ENCODE data around the gene ABHD12. TPM values are rescaled to one million over a fixed set of nuclear protein-coding genes. Genes with fewer than 3 reads are reported as not detected.

ABHD12 gene
- total RNA-seq, 3 donors from 2014 or later: 21.9 to 22.6 (median 22.3) TPM

- no peak for ATAC-seq
- Mint-ChIP-seq H3K4me1 (ENCODE audit: low read depth) (no peaks in the 10 kb centered on the region), H3K4me3 (no peak overlapping the region), H3K27me3 (ENCODE audit: low read depth) (no peaks in the 10 kb centered on the region), H3K9me3 (peaks cover 9% of the 10 kb centered on the region), H3K36me3 (ENCODE audit: insufficient read depth) (peaks cover 1% of the 10 kb centered on the region)
- DNase-seq: no peak
Observed at GRCh38 chr20:25397821-25398220, 7.2 kb upstream of the ABHD12 start.

GRCh38 chr20:25397096-25397495 lies 6.5 kb upstream of the ABHD12 start:
- H3K9me3 Mint-ChIP-seq: peaks cover 4% of the 10 kb centered on the region
- H3K4me3 Mint-ChIP-seq: no peak overlapping the region
- ATAC-seq: no peak
- no peaks in the 10 kb centered on the region for H3K27me3 Mint-ChIP-seq (ENCODE audit: low read depth)
- no peaks in the 10 kb centered on the region for H3K4me1 Mint-ChIP-seq (ENCODE audit: low read depth)
- H3K36me3 Mint-ChIP-seq (ENCODE audit: insufficient read depth): no peaks in the 10 kb centered on the region
- DNase-seq: no peak

GRCh38 chr20:25394996-25395395 lies 4.4 kb upstream of the ABHD12 start:
- Mint-ChIP-seq H3K27me3 (ENCODE audit: low read depth) (no peaks in the 10 kb centered on the region), H3K4me3 (no peak overlapping the region), H3K36me3 (ENCODE audit: insufficient read depth) (no peaks in the 10 kb centered on the region), H3K4me1 (ENCODE audit: low read depth) (peaks cover 3% of the 10 kb centered on the region), H3K9me3 (no peaks in the 10 kb centered on the region)
- DNase-seq (no peak), ATAC-seq (no peak)

- no peaks in the 10 kb centered on the region for H3K9me3 Mint-ChIP-seq
- H3K36me3 Mint-ChIP-seq (ENCODE audit: insufficient read depth): no peaks in the 10 kb centered on the region
- no peaks in the 10 kb centered on the region for H3K27me3 Mint-ChIP-seq (ENCODE audit: low read depth)
- DNase-seq (no peak), ATAC-seq (no peak)
- no peak overlapping the region for H3K4me3 Mint-ChIP-seq
- peaks cover 6% of the 10 kb centered on the region for H3K4me1 Mint-ChIP-seq (ENCODE audit: low read depth)
Observed at GRCh38 chr20:25394276-25394675, 3.6 kb upstream of the ABHD12 start.

- Mint-ChIP-seq H3K4me3 (peak overlapping the region; percentile 80), H3K4me1 (ENCODE audit: low read depth) (peaks cover 13% of the 10 kb centered on the region), H3K27me3 (ENCODE audit: low read depth) (no peaks in the 10 kb centered on the region), H3K9me3 (no peaks in the 10 kb centered on the region), H3K36me3 (ENCODE audit: insufficient read depth) (peaks cover 3% of the 10 kb centered on the region)
- peak; percentile 6 to 41 for ATAC-seq
- peak; percentile 23 for DNase-seq
Observed at GRCh38 chr20:25389858-25390537, 637 bp downstream of the ABHD12 start.

- DNase-seq: no peak
- Mint-ChIP-seq H3K27me3 (ENCODE audit: low read depth) (no peaks in the 10 kb centered on the region), H3K4me1 (ENCODE audit: low read depth) (peaks cover 13% of the 10 kb centered on the region), H3K4me3 (peak overlapping the region; percentile 80), H3K36me3 (ENCODE audit: insufficient read depth) (peaks cover 3% of the 10 kb centered on the region), H3K9me3 (no peaks in the 10 kb centered on the region)
- no peak for ATAC-seq
Observed at GRCh38 chr20:25389401-25389857, 1.2 kb downstream of the ABHD12 start.

- peaks cover 8% of the 10 kb centered on the region for H3K4me1 Mint-ChIP-seq (ENCODE audit: low read depth)
- ATAC-seq: no peak
- no peaks in the 10 kb centered on the region for H3K27me3 Mint-ChIP-seq (ENCODE audit: low read depth)
- DNase-seq: no peak
- no peaks in the 10 kb centered on the region for H3K9me3 Mint-ChIP-seq
- no peak overlapping the region for H3K4me3 Mint-ChIP-seq
- H3K36me3 Mint-ChIP-seq (ENCODE audit: insufficient read depth): peaks cover 7% of the 10 kb centered on the region
Observed at GRCh38 chr20:25382704-25383370, 7.8 kb downstream of the ABHD12 start.

- no peak for DNase-seq
- ATAC-seq: no peak
- Mint-ChIP-seq H3K9me3 (no peaks in the 10 kb centered on the region), H3K27me3 (ENCODE audit: low read depth) (no peaks in the 10 kb centered on the region), H3K4me1 (ENCODE audit: low read depth) (peaks cover 8% of the 10 kb centered on the region), H3K36me3 (ENCODE audit: insufficient read depth) (peaks cover 7% of the 10 kb centered on the region), H3K4me3 (no peak overlapping the region)
Observed at GRCh38 chr20:25380945-25381614, 9.6 kb downstream of the ABHD12 start.

GRCh38 chr20:25378884-25379733 lies 11.5 kb downstream of the ABHD12 start:
- Mint-ChIP-seq H3K36me3 (ENCODE audit: insufficient read depth) (peaks cover 9% of the 10 kb centered on the region), H3K27me3 (ENCODE audit: low read depth) (no peaks in the 10 kb centered on the region), H3K9me3 (no peaks in the 10 kb centered on the region), H3K4me1 (ENCODE audit: low read depth) (peaks cover 8% of the 10 kb centered on the region), H3K4me3 (no peak overlapping the region)
- ATAC-seq (no peak), DNase-seq (no peak)

- ATAC-seq: no peak
- peaks cover 8% of the 10 kb centered on the region for H3K4me1 Mint-ChIP-seq (ENCODE audit: low read depth)
- no peak overlapping the region for H3K4me3 Mint-ChIP-seq
- no peak for DNase-seq
- H3K9me3 Mint-ChIP-seq: no peaks in the 10 kb centered on the region
- H3K27me3 Mint-ChIP-seq (ENCODE audit: low read depth): no peaks in the 10 kb centered on the region
- H3K36me3 Mint-ChIP-seq (ENCODE audit: insufficient read depth): peaks cover 15% of the 10 kb centered on the region
Observed at GRCh38 chr20:25378189-25378883, 12.3 kb downstream of the ABHD12 start.

- H3K4me1 Mint-ChIP-seq (ENCODE audit: low read depth): peaks cover 10% of the 10 kb centered on the region
- ATAC-seq: no peak
- H3K4me3 Mint-ChIP-seq: no peak overlapping the region
- no peaks in the 10 kb centered on the region for H3K9me3 Mint-ChIP-seq
- no peaks in the 10 kb centered on the region for H3K27me3 Mint-ChIP-seq (ENCODE audit: low read depth)
- peaks cover 12% of the 10 kb centered on the region for H3K36me3 Mint-ChIP-seq (ENCODE audit: insufficient read depth)
- DNase-seq: no peak
Observed at GRCh38 chr20:25376886-25377285, 13.7 kb downstream of the ABHD12 start.

GRCh38 chr20:25376236-25376635 lies 14.4 kb downstream of the ABHD12 start:
- H3K4me1 Mint-ChIP-seq (ENCODE audit: low read depth): peaks cover 15% of the 10 kb centered on the region
- H3K4me3 Mint-ChIP-seq: no peak overlapping the region
- ATAC-seq: no peak
- no peak for DNase-seq
- H3K36me3 Mint-ChIP-seq (ENCODE audit: insufficient read depth): peaks cover 10% of the 10 kb centered on the region
- no peaks in the 10 kb centered on the region for H3K9me3 Mint-ChIP-seq
- H3K27me3 Mint-ChIP-seq (ENCODE audit: low read depth): no peaks in the 10 kb centered on the region

GRCh38 chr20:25374842-25375241 lies 15.8 kb downstream of the ABHD12 start:
- Mint-ChIP-seq H3K4me3 (no peak overlapping the region), H3K36me3 (ENCODE audit: insufficient read depth) (peaks cover 8% of the 10 kb centered on the region), H3K9me3 (no peaks in the 10 kb centered on the region), H3K27me3 (ENCODE audit: low read depth) (no peaks in the 10 kb centered on the region), H3K4me1 (ENCODE audit: low read depth) (peaks cover 15% of the 10 kb centered on the region)
- ATAC-seq: no peak
- DNase-seq: no peak
